HG02852 (cell line): ENCODE measurements around the gene POLR3A.
A peak's percentile ranks its signal among the peaks of the same experiment; 100 is the strongest.

Source experiments
- ATAC-seq: cut with Tn5 transposase; IDR thresholded peaks from one replicate; pipeline ENCODE4 v1.9.1; 2021; ENCODE audit warnings: mild to moderate bottlenecking, moderate library complexity; ENCODE audit not compliant: unreplicated experiment

POLR3A gene

DNA sequence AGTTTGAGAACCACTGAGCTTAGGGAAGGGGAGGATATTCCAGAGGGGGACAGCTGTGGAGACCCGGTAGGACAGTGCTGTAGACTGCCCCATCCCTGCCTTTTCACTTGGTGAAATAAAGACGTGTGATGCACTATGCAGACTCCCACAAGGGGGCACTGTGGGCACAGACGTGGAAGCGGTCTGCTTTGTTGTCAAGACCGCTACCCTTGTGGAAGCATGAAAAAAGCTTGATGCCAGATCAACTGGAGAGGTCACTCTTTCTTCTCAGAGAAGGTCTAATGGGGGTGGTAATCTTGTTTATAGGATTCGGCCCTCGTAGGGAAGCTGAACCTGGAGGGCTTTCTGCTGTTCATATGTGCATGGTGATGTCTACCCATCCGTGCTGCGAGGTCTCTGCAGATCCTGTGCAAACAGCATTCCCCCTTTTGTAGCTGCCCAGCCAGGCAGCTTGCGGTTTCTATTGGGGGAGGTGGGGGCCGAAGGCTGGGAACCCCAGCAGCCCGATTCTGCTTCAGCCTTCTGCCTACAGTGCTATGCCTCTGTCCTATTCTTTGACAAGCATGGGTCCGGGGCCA lies 18.1 kb upstream of the POLR3A start:
- ATAC-seq = peak; percentile 60

DNA sequence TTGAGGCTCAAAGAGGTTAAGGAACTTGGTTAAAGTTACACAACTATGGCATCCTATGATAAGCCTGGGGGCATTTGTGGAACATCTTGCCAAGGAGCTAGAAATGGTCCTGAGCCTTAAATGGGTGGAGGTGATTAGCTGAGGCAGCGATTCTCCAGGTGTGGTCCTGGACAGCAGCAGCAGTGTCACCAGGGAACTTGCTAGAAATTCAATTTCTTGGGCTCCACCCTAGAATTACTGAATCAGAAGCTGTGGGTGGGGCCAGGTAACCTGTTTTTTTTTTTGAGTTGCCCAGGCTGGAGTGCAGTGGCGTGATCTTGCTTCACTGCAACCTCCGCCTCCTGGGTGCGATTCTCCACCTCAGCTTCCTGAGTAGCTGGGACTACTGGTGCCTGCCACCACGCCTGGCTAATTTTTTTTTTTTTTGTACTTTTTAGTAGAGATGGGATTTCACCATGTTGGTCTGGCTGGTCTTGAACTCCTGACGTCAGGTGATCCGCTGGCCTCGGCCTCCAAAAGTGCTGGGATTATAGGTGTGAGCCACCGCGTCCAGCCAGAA lies 17.5 kb upstream of the POLR3A start:
- ATAC-seq = no peak

DNA sequence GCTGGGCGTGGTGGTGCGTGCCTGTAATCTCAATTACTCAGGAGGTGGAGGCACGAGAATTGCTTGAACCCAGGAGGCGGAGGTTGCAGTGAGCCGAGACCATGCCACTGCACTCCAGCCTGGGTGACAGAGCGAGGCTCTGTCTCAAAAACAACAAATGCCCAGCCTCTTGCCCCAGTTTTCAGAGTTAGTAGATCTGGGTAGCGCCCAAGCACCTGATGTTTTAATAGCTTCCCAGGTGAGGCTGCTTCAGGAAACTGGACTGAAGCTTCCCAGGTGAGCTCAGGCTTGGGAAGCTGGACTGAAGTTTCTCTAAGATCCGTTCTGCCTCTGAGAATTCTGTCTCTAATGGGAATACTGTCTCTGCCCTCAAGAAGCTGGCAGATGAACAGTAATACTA lies 16.5 kb upstream of the POLR3A start:
- ATAC-seq = no peak

DNA sequence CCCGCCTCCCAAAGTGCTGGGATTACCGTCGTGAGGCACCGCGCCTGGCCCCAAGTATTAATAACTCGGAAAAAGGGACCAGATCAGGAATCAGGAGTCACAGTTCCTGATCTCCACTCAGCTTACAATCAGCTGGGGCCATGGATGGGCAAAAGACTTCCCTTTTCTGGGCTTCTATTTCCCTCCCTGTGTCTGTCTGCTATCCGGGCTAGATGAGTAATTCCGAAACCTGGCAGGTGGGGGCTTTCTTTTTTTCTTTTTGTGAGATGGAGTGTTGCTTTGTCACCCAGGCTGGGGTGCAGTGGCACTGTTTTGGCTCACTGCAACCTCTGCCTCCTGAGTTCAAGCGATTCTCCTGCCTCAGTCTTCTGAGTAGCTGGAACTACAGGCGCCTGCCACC lies 15.9 kb upstream of the POLR3A start:
- ATAC-seq = peak; percentile 74

DNA sequence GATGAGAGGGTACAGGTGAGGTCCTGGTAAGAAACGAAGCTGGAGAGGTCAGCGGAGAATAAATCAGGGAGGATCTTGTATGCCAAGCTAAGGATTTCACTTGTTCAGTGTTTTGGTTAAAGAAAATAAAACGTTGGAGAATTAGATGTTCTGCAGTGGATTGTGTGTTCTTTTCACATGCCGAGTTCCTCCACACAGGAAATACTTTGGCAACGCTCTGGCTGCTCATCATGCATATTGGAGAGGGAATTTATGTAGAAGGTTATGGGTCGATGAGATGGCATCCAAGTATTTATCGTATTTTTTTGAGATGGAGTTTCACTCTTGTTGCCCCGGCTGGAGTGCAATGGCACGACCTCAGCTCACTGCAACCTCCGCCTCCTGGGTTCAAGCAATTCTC lies 15.4 kb upstream of the POLR3A start:
- ATAC-seq = no peak

DNA sequence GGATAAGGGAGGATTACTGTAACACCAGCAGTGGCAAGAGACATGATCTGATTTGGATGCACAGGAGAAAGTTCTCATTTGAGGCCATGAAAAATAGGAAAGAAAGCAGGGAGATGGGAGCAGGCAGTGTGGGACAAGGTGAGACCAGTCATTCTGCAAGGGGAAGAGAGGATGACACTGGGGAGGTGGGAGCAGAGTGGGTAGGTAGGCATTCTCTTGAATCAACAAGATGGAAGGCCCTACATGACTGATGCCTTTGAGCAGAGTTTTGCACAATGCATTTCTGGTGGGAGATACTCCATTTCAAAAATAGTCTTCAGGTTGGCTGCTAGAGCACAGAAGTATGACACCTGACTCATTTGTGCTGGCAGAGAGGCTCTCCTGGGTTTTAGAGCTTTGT lies 14.9 kb upstream of the POLR3A start:
- ATAC-seq = no peak

DNA sequence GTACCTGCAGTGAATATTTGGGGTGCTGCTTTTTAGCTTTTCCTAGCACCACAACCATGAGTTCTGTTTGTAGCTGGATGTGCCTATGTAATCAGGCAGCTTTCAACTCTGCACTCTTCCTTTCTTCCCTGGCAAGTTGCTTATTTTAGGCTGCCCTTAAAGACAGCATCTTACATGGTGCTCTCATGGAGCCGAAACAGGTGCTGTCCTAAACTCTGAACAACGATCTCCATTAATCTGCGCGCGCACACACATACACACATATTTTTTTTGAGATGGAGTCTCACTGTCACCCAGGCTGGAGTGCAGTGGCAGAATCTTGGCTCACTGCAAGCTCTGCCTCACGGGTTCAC lies 13.4 kb upstream of the POLR3A start:
- ATAC-seq = no peak

DNA sequence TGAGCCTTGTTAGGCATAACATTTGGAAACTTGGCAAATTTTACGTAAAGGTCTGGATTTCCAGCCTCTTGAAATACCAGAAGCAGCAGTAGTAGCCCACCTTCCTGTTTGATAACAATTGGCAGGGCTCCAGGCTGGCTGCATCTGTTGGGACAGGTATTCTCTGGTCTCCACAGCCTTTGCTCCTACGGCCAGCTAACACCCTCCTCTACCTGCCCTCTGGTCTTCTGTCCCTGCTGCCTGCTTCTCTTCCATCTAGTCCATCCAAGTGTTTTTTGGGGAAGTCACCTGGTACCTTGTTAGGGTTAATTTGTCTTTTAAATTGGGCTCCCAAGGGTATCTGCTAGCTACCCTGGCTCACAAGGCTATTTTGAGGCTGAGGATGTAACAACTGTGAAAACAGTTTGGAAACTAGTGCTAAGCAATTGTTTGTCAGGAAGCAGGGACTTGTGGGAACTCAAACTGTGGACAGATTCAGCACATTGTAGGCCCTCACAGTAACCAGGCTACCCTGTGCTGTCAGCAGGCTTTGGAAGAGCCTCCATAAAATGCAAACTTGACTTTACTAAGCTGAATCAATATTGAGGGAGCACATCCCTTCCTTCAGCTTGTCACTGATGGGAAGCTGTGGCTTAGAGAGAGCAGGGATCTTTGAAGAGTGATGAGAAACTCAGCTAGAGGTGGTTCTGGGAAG lies 12.9 kb upstream of the POLR3A start:
- ATAC-seq = no peak

DNA sequence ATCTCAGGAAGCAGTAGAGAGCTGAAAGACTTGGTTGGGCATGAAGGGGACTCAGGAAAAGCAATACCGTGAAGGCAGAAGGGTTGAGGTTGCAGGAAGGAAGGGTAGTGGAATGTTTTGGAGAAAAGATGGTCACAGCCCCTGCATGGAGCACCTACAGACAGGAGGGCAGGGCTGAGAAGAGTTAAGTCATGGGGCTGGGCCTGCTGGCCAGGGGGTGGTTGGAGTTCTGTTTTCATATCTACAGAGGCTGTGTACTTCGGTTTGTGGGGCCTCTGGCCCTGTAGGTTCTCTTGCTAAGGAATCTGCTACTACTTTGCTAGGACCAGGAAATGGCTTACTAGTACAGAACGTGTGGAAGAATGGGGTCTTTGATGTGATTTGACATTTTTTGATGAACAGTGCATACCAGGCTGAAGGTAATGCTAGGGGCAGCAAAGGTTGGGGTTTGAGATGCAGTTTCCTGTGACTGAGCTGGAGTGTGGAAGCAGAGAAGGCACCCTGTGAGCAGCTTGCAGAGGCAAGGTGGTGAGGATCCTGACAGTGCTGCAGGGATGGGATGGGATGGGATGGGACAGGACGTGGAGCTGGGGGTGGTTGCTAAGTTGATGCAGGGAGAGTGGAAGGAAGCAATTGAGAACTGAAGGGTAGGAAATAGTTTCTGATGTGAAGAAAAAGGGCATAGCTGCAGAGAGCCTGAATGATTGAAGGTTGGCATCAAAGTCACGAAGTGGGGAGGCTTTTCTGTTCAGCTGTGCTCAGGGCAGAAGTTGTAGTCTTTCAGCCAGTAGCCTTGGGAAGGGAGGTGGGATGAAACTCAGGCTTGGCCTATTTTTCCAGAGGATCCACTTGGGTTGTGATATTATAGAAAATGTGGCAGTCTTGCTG lies 12.1 kb upstream of the POLR3A start:
- no peak for ATAC-seq

DNA sequence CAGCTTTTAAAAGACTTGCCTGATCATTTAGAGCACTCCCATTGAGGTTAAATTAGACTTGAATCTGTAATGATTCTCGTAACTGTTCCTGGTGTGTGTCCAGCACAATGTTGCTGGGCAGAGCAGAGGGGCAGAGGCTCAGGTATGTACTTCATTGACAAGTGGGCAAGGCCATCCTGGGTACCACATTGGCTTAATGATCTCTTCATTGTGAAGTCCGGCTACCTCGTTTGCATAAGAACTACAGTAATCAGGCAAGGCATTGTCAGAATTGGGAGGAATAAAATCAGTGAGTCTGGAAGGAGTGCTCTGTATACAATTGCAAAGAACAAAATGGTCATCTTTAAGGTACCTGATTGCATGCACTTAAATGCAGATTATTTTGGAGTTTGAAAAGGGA lies 10.4 kb upstream of the POLR3A start:
- ATAC-seq = no peak

DNA sequence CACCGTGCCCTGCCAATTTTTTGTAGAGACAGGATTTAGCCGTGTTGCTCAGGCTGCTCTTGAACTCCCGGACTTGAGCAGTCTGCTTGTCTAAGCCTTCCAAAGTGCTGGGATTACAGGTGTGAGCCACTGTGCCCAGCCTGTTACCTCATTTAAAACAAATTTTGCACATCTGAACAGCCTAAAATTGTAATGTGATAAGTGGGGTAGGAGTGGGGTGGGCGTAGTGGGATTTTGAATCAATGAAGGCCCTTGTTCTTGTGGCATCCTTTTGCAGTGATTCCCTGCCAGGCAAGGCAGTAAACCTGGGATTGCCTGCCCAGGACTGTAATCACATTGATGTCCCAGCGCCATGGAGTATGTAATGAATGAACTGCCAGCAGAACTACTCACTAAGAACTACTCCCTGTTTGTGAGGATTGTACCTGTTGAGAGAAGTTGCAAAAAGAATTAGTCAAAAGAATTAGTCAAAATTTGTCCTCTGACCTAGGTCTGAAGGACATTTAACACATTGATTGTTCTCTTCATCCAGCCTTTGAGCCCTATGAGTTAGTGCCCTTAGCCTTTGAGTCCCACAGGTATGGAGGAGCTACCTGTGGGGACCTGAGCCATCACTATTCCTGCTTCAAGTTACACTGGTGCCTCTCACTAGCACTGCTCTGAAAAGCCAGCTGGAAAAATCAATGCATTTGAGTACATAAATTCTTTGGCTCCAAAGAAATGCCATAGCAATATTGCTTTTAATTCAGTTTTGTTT lies 9.7 kb upstream of the POLR3A start:
- no peak for ATAC-seq

DNA sequence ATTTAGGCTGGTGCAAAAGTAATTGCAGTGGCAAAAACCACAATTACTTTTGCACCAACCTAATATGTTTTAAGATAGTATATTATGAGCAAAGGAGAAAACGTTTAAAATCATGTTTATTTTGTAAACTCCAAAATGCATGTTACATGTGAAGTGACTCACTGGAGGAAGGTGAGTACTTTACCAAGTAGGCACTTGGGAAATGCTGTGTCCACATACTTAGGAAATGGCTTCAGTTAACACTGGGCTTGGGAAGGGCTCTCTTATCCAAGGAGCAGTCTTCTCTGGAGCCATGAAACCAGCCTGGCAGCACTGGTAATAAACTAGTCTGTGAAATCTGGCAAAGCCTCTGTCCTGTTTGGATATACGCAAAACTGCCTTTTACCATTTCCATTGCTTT lies 8.8 kb upstream of the POLR3A start:
- no peak for ATAC-seq

DNA sequence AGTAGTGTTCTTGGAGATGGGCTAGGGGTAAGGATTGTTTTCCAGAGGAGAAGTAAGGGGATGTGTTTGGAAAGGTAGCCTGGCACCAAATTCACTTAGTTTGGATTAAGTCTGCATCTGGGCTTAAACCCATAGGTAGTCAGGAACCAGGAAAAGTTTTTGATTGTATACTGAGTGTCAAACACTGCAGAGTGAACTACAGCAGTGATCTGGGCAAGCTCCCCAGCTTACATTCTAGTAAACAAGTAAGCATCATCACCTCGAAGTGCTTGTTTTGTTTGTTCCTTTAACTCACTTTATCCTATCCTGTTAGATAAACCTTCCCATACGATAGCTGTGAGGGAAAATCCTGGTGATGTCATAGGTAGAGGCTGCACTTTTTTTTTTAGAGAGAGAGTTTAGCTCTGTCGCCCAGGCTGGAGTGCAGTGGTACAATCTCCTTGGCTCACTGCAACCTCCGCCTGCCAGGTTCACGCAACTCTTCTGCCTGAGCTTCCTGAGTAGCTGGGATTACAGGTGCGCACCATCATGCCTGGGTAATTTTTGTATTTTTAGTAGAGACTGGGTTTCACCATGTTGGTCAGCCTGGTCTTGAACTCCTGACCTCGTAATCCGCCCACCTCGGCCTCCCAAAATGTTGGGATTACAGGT lies 6.7 kb upstream of the POLR3A start:
- ATAC-seq = no peak

DNA sequence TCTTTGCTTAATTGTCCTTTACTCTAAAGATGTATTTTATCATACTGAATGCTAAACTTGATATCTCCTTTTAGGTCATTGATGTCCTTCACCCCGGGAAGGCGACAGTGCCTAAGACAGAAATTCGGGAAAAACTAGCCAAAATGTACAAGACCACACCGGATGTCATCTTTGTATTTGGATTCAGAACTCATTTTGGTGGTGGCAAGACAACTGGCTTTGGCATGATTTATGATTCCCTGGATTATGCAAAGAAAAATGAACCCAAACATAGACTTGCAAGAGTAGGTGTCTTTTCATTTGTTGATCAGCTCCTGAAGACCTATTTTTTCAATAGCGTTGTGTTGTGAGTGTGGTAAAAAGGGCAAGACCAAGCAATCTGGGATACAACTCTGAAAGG lies 6.1 kb upstream of the POLR3A start:
- no peak for ATAC-seq

DNA sequence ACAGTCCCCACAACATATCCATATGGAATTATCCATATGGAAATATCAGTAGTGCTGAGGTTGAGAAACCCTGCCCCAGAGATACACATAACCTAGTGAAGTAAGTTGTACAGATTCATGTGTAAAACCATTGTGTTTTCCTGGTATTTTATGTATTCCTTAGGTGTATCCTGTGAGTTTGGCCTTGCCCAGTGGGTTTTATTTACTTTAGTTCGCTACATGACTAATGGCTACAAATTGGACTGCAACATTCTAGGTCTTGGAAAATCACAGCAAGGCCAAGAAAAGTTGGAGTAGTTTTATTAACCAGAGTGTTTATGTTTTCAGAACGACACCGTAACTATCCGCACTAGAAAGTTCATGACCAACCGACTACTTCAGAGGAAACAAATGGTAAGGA lies 5.7 kb upstream of the POLR3A start:
- ATAC-seq = no peak

DNA sequence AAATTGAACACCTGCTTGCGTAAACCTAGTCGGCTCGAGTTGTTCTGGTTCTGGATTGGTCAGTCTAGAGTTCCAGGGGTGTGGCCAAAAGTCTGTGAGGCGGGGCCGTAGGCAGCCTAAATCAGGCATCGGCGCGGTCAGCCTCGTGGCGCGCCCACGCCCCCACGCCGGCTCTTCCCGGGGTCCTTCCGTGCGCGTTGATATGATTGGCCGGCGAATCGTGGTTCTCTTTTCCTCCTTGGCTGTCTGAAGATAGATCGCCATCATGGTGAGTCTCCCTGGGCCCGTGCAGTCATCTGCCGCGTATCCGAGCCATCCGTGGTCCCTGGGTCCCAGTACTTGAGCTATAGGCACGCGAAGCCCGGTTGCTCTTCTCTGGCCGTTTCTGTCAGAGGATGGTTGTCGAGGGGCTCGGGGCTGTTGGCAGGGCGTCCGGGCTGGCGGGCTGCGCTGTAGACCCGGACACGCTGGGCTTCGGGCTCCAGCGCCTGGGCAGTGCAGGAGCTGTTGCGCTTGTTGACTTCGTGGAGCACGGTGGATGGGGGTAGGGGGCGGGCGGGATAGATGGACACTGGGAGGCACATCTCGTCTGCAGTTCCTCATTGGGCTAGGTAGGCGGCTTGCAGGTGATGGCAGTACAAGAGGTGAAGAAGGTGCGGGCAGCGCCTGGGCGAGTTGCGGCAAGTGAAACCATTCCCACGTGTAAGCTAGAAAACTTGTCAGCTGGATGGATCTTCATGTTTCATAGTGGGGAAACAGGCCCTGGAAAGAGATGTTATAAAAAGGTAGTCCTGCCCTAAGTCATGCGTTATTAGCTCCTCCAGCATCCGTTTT lies 4.5 kb upstream of the POLR3A start, which contains the start of gene RPS24:
Gene RPS24, plus strand, starts transcription at position 227 of the 834 bp plus-strand sequence. Its CDS starts 39 bp downstream, at position 266.
- peak; percentile 82 for ATAC-seq

DNA sequence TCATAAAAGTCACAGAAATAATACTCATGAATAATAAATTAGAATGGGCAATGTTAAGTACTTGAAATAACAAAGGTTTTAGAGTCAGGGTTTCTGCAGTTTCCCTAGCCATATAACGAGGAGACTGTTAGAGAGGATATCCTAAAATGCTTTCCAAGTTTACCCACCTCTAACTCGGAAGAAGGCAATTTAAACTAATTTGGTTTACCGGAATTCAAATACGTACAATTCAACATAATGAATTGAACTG lies 4.0 kb upstream of the POLR3A start:
- ATAC-seq = no peak

DNA sequence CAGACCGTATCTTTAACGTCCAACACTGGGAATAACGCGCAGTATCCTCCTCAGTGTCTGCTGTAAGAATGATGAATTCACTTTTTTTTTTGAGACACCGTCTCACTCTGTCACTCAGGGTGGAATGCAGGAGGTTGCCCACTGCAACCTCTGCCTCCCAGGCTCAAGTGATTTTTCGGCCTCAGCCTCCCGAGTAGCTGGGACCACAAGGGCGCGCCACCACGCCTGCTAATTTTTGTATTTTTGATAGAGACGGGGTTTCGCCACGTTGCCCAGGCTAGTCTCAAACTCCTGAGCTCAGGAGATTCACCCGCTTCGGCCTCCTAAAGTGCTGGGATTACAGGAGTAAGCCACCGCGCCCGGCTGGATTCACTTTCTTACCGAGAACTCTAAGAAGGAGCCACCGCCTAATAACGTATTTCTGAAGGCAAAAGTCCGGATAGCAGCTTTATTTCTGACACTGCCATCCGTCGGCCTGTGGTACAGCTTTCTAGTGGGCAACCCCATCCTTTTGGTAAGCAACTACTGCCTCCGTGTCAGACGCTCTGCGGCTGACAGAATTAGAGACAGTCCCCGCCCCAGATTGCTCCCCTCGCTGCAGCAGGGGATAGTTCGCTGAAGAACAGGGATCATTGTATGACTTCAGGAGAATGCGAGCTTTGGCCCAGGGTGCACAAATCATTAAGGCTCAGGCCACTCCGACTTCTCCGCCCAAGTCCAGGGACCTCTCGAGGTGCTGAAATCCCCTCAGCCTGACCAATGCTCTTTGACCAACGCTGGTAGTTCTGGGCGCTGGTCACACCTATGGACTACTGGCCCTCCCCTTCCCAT lies 662 bp downstream of the POLR3A start:
- ATAC-seq = no peak
